Esophagus muscularis mucosa (tissue), 4 donors: ENCODE measurements around the gene RAD51B. TPM values are rescaled to one million over a fixed set of nuclear protein-coding genes. Genes with fewer than 3 reads are reported as not detected.

Experiments
- DNase-seq: peaks from one replicate; pipeline ENCODE4 v3.0.0-alpha.2; 2017; ENCODE audit errors: extremely low spot score
- H3K27ac ChIP-seq, 4 donors: fragments of 200-600 bp; sonication (generic); replicated peaks in 1 of 4; 1 replicate in 3 of 4; 2 replicates in 1 of 4; pipeline ENCODE4 v1.5.1; 2016 to 2019; ENCODE audit warnings: mild to moderate bottlenecking in 1 of 4
- H3K27me3 ChIP-seq, 4 donors: fragments of 200-600 bp; sonication (generic); one replicate each; pipeline versions ENCODE4 v1.5.1 to v1.6.0; 2016 to 2019
- H3K36me3 ChIP-seq, 4 donors: fragments of 200-600 bp; sonication (generic); one replicate each; pipeline ENCODE4 v1.5.1; 2016 to 2019
- H3K4me1 ChIP-seq, 4 donors: fragments of 200-600 bp; sonication (generic); one replicate each; pipeline ENCODE4 v1.5.1; 2016 to 2019
- H3K4me3 ChIP-seq, 4 donors: fragments of 200-600 bp; sonication (generic); 1 replicate in 2 of 4; 2 replicates in 2 of 4; pipeline ENCODE4 v1.5.1; 2016 to 2019; ENCODE audit warnings: mild to moderate bottlenecking in 4 of 4, moderate library complexity in 1 of 4
- H3K9me3 ChIP-seq, 4 donors: fragments of 200-600 bp; sonication (generic); 1 replicate in 3 of 4; 2 replicates in 1 of 4; pipeline ENCODE4 v1.5.1; 2016 to 2019
- CTCF ChIP-seq, 3 experiments: fragments of 200-600 bp in 2 of 3; fragments of 450-650 bp in 1 of 3; sonication (generic) in 2 of 3; IDR thresholded peaks; one replicate each; pipeline ENCODE4 v1.5.1; 2017 to 2019; ENCODE audit warnings: antibody characterized with exemption in 3 of 3, mild to moderate bottlenecking in 2 of 3, moderate library complexity in 1 of 3
- EP300 ChIP-seq: sonication (generic); formaldehyde crosslinking; IDR thresholded peaks from one replicate; pipeline ENCODE4 v1.6.1; 2017; ENCODE audit warnings: antibody characterized with exemption
- POLR2A ChIP-seq: fragments of 450-650 bp; IDR thresholded peaks from one replicate; pipeline ENCODE4 v1.6.1; 2017; ENCODE audit warnings: antibody characterized with exemption, moderate library complexity, mild to moderate bottlenecking, low read depth
- POLR2AphosphoS5 ChIP-seq, 2 donors: sonication (generic); formaldehyde crosslinking; IDR thresholded peaks; one replicate each; pipeline ENCODE4 v1.6.1; 2017; ENCODE audit warnings: antibody characterized with exemption in 2 of 2
- whole genome bisulfite sequencing: methylation state at CpG from one replicate; pipeline ENCODE4 v1.1.5; 2018; 5-methylcytosine and 5-hydroxymethylcytosine counted together
- intact Hi-C: fragments of 100-400 bp; cut with DNase I; formaldehyde crosslinking; loops from one replicate; pipeline ENCODE4 v1.15.1; 2023
- total RNA-seq, 4 donors: library from RNA; depleted of rRNA; stranded (reverse); fragments of >200 nt; gene quantifications; one replicate each; pipeline versions ENCODE4 v1.1.0 to v1.2.1, GENCODE V29; 2016

RAD51B gene
- total RNA-seq, 4 donors from 2014 or later: 2.8 to 11.1 (median 5.1) TPM

GRCh38 chr14:68679746-68680467 lies 860.3 kb downstream of the RAD51B start:
- intact Hi-C loops: loop anchor here (5.0 to 10.0 kb wide), 3 partner anchors 107 to 745 kb away; no protein-coding TSS in a partner anchor
- no peak overlapping the region for H3K4me3 ChIP-seq
- H3K36me3 ChIP-seq: no peaks in the 10 kb centered on the region
- H3K4me1 ChIP-seq: peaks cover 46 to 54% (median 49%) of the 10 kb centered on the region in 4 donors
- TF ChIP-seq POLR2A: no peak
- TF ChIP-seq CTCF (IDR thresholded peaks at IDR 0.05): no peak
- no peak for TF ChIP-seq EP300
- no peak for TF ChIP-seq POLR2AphosphoS5 (IDR thresholded peaks at IDR 0.05)
- 78% methylated on average over 8 of the region's 8 CpGs for WGBS
- peak overlapping the region; percentile 81 to 89 (median 85) for H3K27ac ChIP-seq
- H3K27me3 ChIP-seq: no peaks in the 10 kb centered on the region
- DNase-seq: no peak
- H3K9me3 ChIP-seq: no peaks in the 10 kb centered on the region

DNA sequence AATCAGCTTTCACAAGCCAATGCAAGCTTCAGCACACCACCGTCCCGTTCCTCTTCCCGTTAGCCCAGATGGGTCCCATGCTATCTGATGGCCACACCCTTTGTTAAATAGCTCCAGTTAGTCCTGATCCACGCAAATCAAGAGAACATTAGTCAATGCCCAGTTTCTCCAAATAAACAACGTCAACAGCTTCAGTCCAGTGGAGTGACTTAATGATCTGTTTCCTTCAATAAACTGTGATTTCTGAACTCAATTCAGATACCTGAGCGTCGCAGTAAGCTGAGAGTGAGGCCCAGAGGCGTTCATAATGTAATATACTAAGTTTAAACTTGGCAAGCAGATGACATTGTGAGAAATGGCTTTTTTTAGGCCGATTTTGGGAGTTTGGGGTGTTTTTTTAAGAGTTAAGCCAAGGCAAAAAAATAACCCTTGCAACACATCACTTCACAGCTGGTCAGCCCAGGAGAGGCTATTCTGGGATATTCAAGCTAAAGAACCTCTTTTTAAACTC lies 861.0 kb downstream of the RAD51B start:
- H3K4me1 ChIP-seq: peaks cover 53 to 57% (median 56%) of the 10 kb centered on the region in 4 donors

DNA sequence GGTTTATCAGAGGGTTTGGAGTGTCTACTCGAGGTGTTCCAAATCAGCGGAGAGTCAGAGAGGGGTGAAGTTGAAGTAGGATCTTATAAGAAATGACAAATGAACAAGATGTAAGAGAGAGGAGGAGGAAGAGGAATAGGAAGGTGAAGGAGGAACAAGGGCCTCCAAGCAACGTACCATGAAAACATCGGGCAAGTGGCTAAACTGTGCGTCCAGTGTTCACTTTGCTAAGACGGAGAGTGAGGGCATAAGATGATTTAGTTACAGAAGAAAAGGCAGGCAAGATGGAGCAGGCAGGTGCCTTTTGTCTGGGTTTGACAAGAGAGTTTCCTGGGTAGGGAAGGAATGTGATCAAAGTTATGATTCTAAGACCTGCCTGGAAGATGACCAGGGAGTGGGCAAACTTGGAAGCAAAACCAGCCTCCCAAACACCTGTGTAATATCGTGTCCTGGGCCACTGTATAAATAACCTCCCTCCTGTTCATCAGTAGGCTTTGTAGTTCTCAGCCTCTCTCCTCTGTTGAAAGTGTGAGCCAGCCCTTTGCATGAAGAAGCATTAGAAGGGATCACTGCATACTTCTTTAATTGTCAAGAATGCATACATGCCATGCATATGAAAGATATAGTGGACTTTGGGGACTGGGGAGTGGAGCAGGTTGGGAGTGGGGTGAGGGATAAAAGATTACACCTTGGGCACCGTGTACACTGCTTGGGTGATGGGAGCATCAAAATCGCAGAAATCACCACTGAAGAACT lies 861.9 kb downstream of the RAD51B start:
- peak overlapping the region; percentile 81 to 89 (median 85) for H3K27ac ChIP-seq
- no peaks in the 10 kb centered on the region for H3K9me3 ChIP-seq
- H3K4me1 ChIP-seq: peaks cover 53 to 65% (median 64%) of the 10 kb centered on the region in 4 donors
- H3K27me3 ChIP-seq: no peaks in the 10 kb centered on the region
- DNase-seq: no peak
- no peak overlapping the region for H3K4me3 ChIP-seq
- TF ChIP-seq POLR2A (no peak), CTCF (IDR thresholded peaks at IDR 0.05) (no peak), POLR2AphosphoS5 (IDR thresholded peaks at IDR 0.05) (no peak), EP300 (no peak)
- H3K36me3 ChIP-seq: no peaks in the 10 kb centered on the region
- WGBS: 69% methylated on average over 9 of the region's 9 CpGs
- intact Hi-C loops: loop anchor here (5.0 to 10.0 kb wide), 3 partner anchors 106 to 747 kb away; no protein-coding TSS in a partner anchor

More for the DNA sequence above, 861.0 kb downstream of the RAD51B start:
- H3K36me3 ChIP-seq: no peaks in the 10 kb centered on the region
- H3K4me3 ChIP-seq: no peak overlapping the region
- peak; percentile 27 to 52 for TF ChIP-seq POLR2AphosphoS5 (IDR thresholded peaks at IDR 0.05)
- TF ChIP-seq POLR2A: no peak
- no peak for TF ChIP-seq CTCF (IDR thresholded peaks at IDR 0.05)
- TF ChIP-seq EP300: no peak
- WGBS: 47% methylated on average over 9 of the region's 9 CpGs
- peak overlapping the region; percentile 81 to 89 (median 85) for H3K27ac ChIP-seq
- H3K9me3 ChIP-seq: no peaks in the 10 kb centered on the region
- DNase-seq: no peak
- no peaks in the 10 kb centered on the region for H3K27me3 ChIP-seq
- intact Hi-C loops: loop anchor here (5.0 to 10.0 kb wide), 3 partner anchors 107 to 746 kb away; no protein-coding TSS in a partner anchor

- intact Hi-C loops: loop anchor here (5.0 to 10.0 kb wide), 3 partner anchors 105 to 748 kb away; no protein-coding TSS in a partner anchor
- Histone ChIP-seq H3K4me1 (peaks cover 53 to 69% (median 67%) of the 10 kb centered on the region in 4 donors), H3K27ac (peak overlapping the region; percentile 81 to 89 (median 85)), H3K4me3 (no peak overlapping the region), H3K9me3 (no peaks in the 10 kb centered on the region), H3K27me3 (no peaks in the 10 kb centered on the region), H3K36me3 (no peaks in the 10 kb centered on the region)
- TF ChIP-seq EP300: no peak
- peak; percentile 39 to 49 for TF ChIP-seq POLR2AphosphoS5 (IDR thresholded peaks at IDR 0.05)
- TF ChIP-seq CTCF (IDR thresholded peaks at IDR 0.05): no peak
- no peak for TF ChIP-seq POLR2A
- 27% methylated on average over 15 of the region's 15 CpGs for WGBS
- DNase-seq: no peak
These were observed 862.9 kb downstream of the RAD51B start for GRCh38 chr14:68682166-68683103.
